Anterior cingulate cortex (tissue), 58 donors: ENCODE data around the gene TEX47.

Experiments
- DNase-seq, 58 donors: peaks; one replicate each; lab custom pipeline; 2025; lab: John Stamatoyannopoulos, UW

Gene TEX47

GRCh38 chr7:88756802-88757201, 38.7 kb downstream of the TEX47 start:
- DNase-seq, result no peak

DNA sequence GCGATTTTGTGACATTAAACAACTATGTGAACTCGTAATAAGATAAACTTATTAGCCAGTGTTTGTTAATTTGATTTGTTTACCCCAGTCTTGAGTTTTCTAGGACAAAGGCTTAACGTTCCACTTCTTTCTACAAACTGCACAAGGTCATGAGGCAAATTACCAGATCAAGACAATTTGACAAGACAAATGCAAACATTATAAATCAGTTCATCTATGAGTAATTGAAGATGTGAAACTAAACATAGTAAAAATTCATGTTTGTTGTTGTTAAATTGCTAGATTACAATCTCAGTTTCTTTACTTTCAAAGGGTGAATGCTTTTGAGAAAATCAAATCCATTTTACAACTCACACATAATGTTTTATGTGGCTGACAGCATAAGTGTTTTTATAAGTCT, 49.4 kb downstream of the TEX47 start:
- no peak for DNase-seq
